Stimulated activated naive CD8-positive, alpha-beta T cell treated with anti-CD3 and anti-CD28 coated beads, Interleukin-15, amount 100 ng/mL, for 72 hours (primary cell): ENCODE data around the gene DPF3.

Experiments
- ATAC-seq: fragments of 150-1000 bp; cut with Tn5 transposase; 2 replicates; pipeline ENCODE4 v1.10.0; 2021; ENCODE audit warnings: mild to moderate bottlenecking, moderate library complexity
- DNase-seq, 2 donors: peaks; one replicate each; pipeline ENCODE4 v3.0.0; 2021 to 2022
- H3K27ac Mint-ChIP-seq, 2 donors: one replicate each; pipeline ENCODE4 v1.8.0; 2022; ENCODE audit warnings: mild to moderate bottlenecking in 2 of 2, mixed read lengths in 2 of 2, moderate library complexity in 2 of 2
- H3K27me3 Mint-ChIP-seq: one replicate; pipeline ENCODE4 v1.8.0; 2022; ENCODE audit warnings: mixed read lengths
- H3K4me1 Mint-ChIP-seq: one replicate; pipeline ENCODE4 v1.8.0; 2022; ENCODE audit warnings: mild to moderate bottlenecking, mixed read lengths
- H3K4me3 Mint-ChIP-seq, 2 donors: one replicate each; pipeline ENCODE4 v1.8.0; 2022; ENCODE audit warnings: mild to moderate bottlenecking in 2 of 2, mixed read lengths in 2 of 2, moderate library complexity in 1 of 2
- H3K9me3 Mint-ChIP-seq, 2 donors: one replicate each; pipeline ENCODE4 v1.8.0; 2022; ENCODE audit warnings: mixed read lengths in 2 of 2

Gene DPF3

GRCh38 chr14:72788255-72788654 lies 105.6 kb downstream of the DPF3 start:
- H3K4me3 Mint-ChIP-seq: no peak overlapping the region
- DNase-seq (no peak), ATAC-seq (no peak)
- peaks cover 35% of the 10 kb centered on the region for H3K4me1 Mint-ChIP-seq
- H3K27ac Mint-ChIP-seq: peak overlapping the region in 1 of 2 donors; percentile 61
- H3K27me3 Mint-ChIP-seq: no peaks in the 10 kb centered on the region
- no peaks in the 10 kb centered on the region for H3K9me3 Mint-ChIP-seq

GRCh38 chr14:72787841-72788240 lies 106.1 kb downstream of the DPF3 start:
- no peak overlapping the region for H3K27ac Mint-ChIP-seq
- H3K4me3 Mint-ChIP-seq: no peak overlapping the region
- H3K4me1 Mint-ChIP-seq: peaks cover 35% of the 10 kb centered on the region
- H3K27me3 Mint-ChIP-seq: no peaks in the 10 kb centered on the region
- no peaks in the 10 kb centered on the region for H3K9me3 Mint-ChIP-seq
- ATAC-seq: no peak
- no peak for DNase-seq

- no peak overlapping the region for H3K27ac Mint-ChIP-seq
- no peak overlapping the region for H3K4me3 Mint-ChIP-seq
- ATAC-seq (no peak), DNase-seq (no peak)
- H3K9me3 Mint-ChIP-seq: no peaks in the 10 kb centered on the region
- H3K27me3 Mint-ChIP-seq: no peaks in the 10 kb centered on the region
- peaks cover 28% of the 10 kb centered on the region for H3K4me1 Mint-ChIP-seq
Measured at GRCh38 chr14:72786378-72787350, 107.2 kb downstream of the DPF3 start.

- peaks cover 12% of the 10 kb centered on the region for H3K4me1 Mint-ChIP-seq
- DNase-seq: no peak
- H3K27me3 Mint-ChIP-seq: no peaks in the 10 kb centered on the region
Measured at GRCh38 chr14:72783741-72784140, 110.2 kb downstream of the DPF3 start.

GRCh38 chr14:72782817-72783216 lies 111.1 kb downstream of the DPF3 start:
- Mint-ChIP-seq H3K27ac (peak overlapping the region in 1 of 2 donors; percentile 77), H3K4me1 (peaks cover 3% of the 10 kb centered on the region), H3K4me3 (no peak overlapping the region), H3K9me3 (peaks cover 2 to 3% of the 10 kb centered on the region in 2 donors), H3K27me3 (no peaks in the 10 kb centered on the region)
- ATAC-seq (no peak), DNase-seq (no peak)

More at GRCh38 chr14:72783741-72784140, 110.2 kb downstream of the DPF3 start:
- Mint-ChIP-seq H3K27ac (no peak overlapping the region), H3K4me3 (no peak overlapping the region), H3K9me3 (peaks cover 0 to 3% of the 10 kb centered on the region in 2 donors)
- ATAC-seq: no peak

- Mint-ChIP-seq H3K9me3 (peaks cover 10% of the 10 kb centered on the region in 2 donors), H3K27me3 (no peaks in the 10 kb centered on the region), H3K4me3 (no peak overlapping the region), H3K27ac (no peak overlapping the region), H3K4me1 (peaks cover 9% of the 10 kb centered on the region)
- no peak for DNase-seq
- ATAC-seq: no peak
Measured at GRCh38 chr14:72781561-72782508, 112.1 kb downstream of the DPF3 start.

GRCh38 chr14:72780751-72781150 lies 113.2 kb downstream of the DPF3 start:
- Mint-ChIP-seq H3K9me3 (peaks cover 10% of the 10 kb centered on the region in 2 donors), H3K4me1 (peaks cover 19% of the 10 kb centered on the region), H3K4me3 (no peak overlapping the region), H3K27ac (no peak overlapping the region), H3K27me3 (no peaks in the 10 kb centered on the region)
- DNase-seq (no peak), ATAC-seq (no peak)

- Mint-ChIP-seq H3K4me1 (peaks cover 22% of the 10 kb centered on the region), H3K27me3 (no peaks in the 10 kb centered on the region), H3K4me3 (no peak overlapping the region), H3K9me3 (peaks cover 10% of the 10 kb centered on the region in 2 donors), H3K27ac (no peak overlapping the region)
- DNase-seq: no peak
- no peak for ATAC-seq
Measured at GRCh38 chr14:72779679-72780078, 114.2 kb downstream of the DPF3 start.

- Mint-ChIP-seq H3K4me3 (no peak overlapping the region), H3K27ac (no peak overlapping the region), H3K4me1 (peaks cover 22% of the 10 kb centered on the region), H3K9me3 (peaks cover 10% of the 10 kb centered on the region in 2 donors), H3K27me3 (no peaks in the 10 kb centered on the region)
- ATAC-seq (no peak), DNase-seq (no peak)
Measured at GRCh38 chr14:72777636-72778035, 116.3 kb downstream of the DPF3 start.

- Mint-ChIP-seq H3K4me1 (peaks cover 22% of the 10 kb centered on the region), H3K27me3 (no peaks in the 10 kb centered on the region), H3K27ac (peak overlapping the region in 1 of 2 donors; percentile 35), H3K9me3 (peaks cover 10% of the 10 kb centered on the region in 2 donors), H3K4me3 (peak overlapping the region in 1 of 2 donors; percentile 11)
- DNase-seq (no peak), ATAC-seq (no peak)
Measured at GRCh38 chr14:72776701-72777261, 117.1 kb downstream of the DPF3 start.

- ATAC-seq (no peak), DNase-seq (no peak)
- peaks cover 10% of the 10 kb centered on the region in 2 donors for H3K9me3 Mint-ChIP-seq
- H3K4me3 Mint-ChIP-seq: no peak overlapping the region
- H3K27ac Mint-ChIP-seq: no peak overlapping the region
- H3K4me1 Mint-ChIP-seq: peaks cover 22% of the 10 kb centered on the region
- no peaks in the 10 kb centered on the region for H3K27me3 Mint-ChIP-seq
Measured at GRCh38 chr14:72775923-72776554, 117.9 kb downstream of the DPF3 start.

- Mint-ChIP-seq H3K9me3 (peaks cover 8 to 10% of the 10 kb centered on the region in 2 donors), H3K4me3 (no peak overlapping the region), H3K4me1 (peaks cover 22% of the 10 kb centered on the region), H3K27me3 (no peaks in the 10 kb centered on the region), H3K27ac (no peak overlapping the region)
- ATAC-seq (no peak), DNase-seq (no peak)
Measured at GRCh38 chr14:72774894-72775620, 118.8 kb downstream of the DPF3 start.

GRCh38 chr14:72774141-72774540 lies 119.8 kb downstream of the DPF3 start:
- H3K27me3 Mint-ChIP-seq: no peaks in the 10 kb centered on the region
- peaks cover 6 to 10% of the 10 kb centered on the region in 2 donors for H3K9me3 Mint-ChIP-seq
- ATAC-seq (no peak), DNase-seq (no peak)
- no peak overlapping the region for H3K4me3 Mint-ChIP-seq
- H3K4me1 Mint-ChIP-seq: peaks cover 22% of the 10 kb centered on the region
- no peak overlapping the region for H3K27ac Mint-ChIP-seq

GRCh38 chr14:72771561-72771960 lies 122.3 kb downstream of the DPF3 start:
- DNase-seq: no peak
- Mint-ChIP-seq H3K4me3 (no peak overlapping the region), H3K9me3 (peaks cover 16 to 19% of the 10 kb centered on the region in 2 donors), H3K27me3 (no peaks in the 10 kb centered on the region), H3K27ac (peak overlapping the region in 1 of 2 donors; percentile 13), H3K4me1 (peaks cover 10% of the 10 kb centered on the region)
- no peak for ATAC-seq
